NCI-H510A treated with DMSO at 0.1 percent for 48 hours (cell line): ENCODE measurements around the gene RFX4.
"Not testable (repeated sequence)": the region's sequence is repeated elsewhere in the genome, so short reads cannot be mapped to it uniquely, and the experiment has no call there.

ENCODE experiments used
- DNase-seq: peaks from one replicate; lab custom pipeline; 2025; lab: John Stamatoyannopoulos, UW

Gene RFX4

GRCh38 chr12:106594447-106594846 is 11.6 kb downstream of the RFX4 start:
- DNase-seq: no peak

GRCh38 chr12:106595268-106595667 is 12.5 kb downstream of the RFX4 start:
- no peak for DNase-seq

- no peak for DNase-seq
Measured at GRCh38 chr12:106598003-106598402, 15.2 kb downstream of the RFX4 start.

GRCh38 chr12:106599302-106599701 is 16.5 kb downstream of the RFX4 start:
- no peak for DNase-seq

- no peak for DNase-seq
Measured at GRCh38 chr12:106600503-106600902, 17.7 kb downstream of the RFX4 start.

GRCh38 chr12:106601031-106601430 is 18.2 kb downstream of the RFX4 start:
- no peak for DNase-seq

- no peak for DNase-seq
Measured at GRCh38 chr12:106601496-106601895, 18.7 kb downstream of the RFX4 start.

GRCh38 chr12:106602076-106602475 is 19.3 kb downstream of the RFX4 start:
- no peak for DNase-seq

GRCh38 chr12:106605254-106605653 is 22.4 kb downstream of the RFX4 start:
- DNase-seq: no peak

- DNase-seq: not testable (repeated sequence)
Measured at GRCh38 chr12:106620588-106620987, 37.8 kb downstream of the RFX4 start.

GRCh38 chr12:106625976-106626375 is 43.2 kb downstream of the RFX4 start:
- DNase-seq: no peak

GRCh38 chr12:106629797-106630659 is 47.2 kb downstream of the RFX4 start:
- no peak for DNase-seq

- DNase-seq: no peak
Measured at GRCh38 chr12:106631150-106631549, 48.3 kb downstream of the RFX4 start.

GRCh38 chr12:106631797-106632196 is 49.0 kb downstream of the RFX4 start:
- DNase-seq: no peak

- DNase-seq: peak; percentile 22
Measured at GRCh38 chr12:106632797-106633450, 50.1 kb downstream of the RFX4 start.

- no peak for DNase-seq
Measured at GRCh38 chr12:106633451-106633823, 50.6 kb downstream of the RFX4 start.

GRCh38 chr12:106634206-106634605 is 51.4 kb downstream of the RFX4 start:
- DNase-seq: no peak

GRCh38 chr12:106643000-106643399 is 60.2 kb downstream of the RFX4 start:
- no peak for DNase-seq

- DNase-seq: no peak
Measured at GRCh38 chr12:106644335-106645073, 61.7 kb downstream of the RFX4 start.

GRCh38 chr12:106645074-106645421 is 62.2 kb downstream of the RFX4 start:
- peak; percentile 32 for DNase-seq

GRCh38 chr12:106645465-106646330 is 62.9 kb downstream of the RFX4 start:
- DNase-seq: no peak

- DNase-seq: no peak
Measured at GRCh38 chr12:106646472-106646871, 63.7 kb downstream of the RFX4 start.
